Activated naive CD4-positive, alpha-beta T cell treated with anti-CD3 and anti-CD28 coated beads, Interleukin-2, amount 50 U/mL, for 72 hours (primary cell): ENCODE data around the gene NUCKS1. TPM values are rescaled to one million over a fixed set of nuclear protein-coding genes. Genes with fewer than 3 reads are reported as not detected.

Experiments
- ATAC-seq, 2 donors: fragments of 150-1000 bp; cut with Tn5 transposase; 2 replicates each; pipeline ENCODE4 v1.10.0; 2021; ENCODE audit warnings: mild to moderate bottlenecking in 2 of 2, moderate library complexity in 2 of 2
- DNase-seq, 2 donors: peaks; one replicate each; pipeline ENCODE4 v3.0.0; 2021 to 2022; ENCODE audit warnings: low spot score in 2 of 2
- H3K27ac Mint-ChIP-seq, 2 donors: one replicate each; pipeline ENCODE4 v1.8.0; 2022; ENCODE audit warnings: mild to moderate bottlenecking in 2 of 2, mixed read lengths in 2 of 2
- H3K36me3 Mint-ChIP-seq, 2 donors: one replicate each; pipeline ENCODE4 v1.8.0; 2022; ENCODE audit warnings: mixed read lengths in 2 of 2
- H3K9me3 Mint-ChIP-seq, 2 donors: one replicate each; pipeline ENCODE4 v1.8.0; 2022; ENCODE audit warnings: mixed read lengths in 2 of 2
- total RNA-seq, 2 donors: library from RNA; stranded (reverse); gene quantifications; one replicate each; pipeline ENCODE4 v1.2.3, GENCODE V29; 2022

NUCKS1 gene
- total RNA-seq, result 100 to 1,000 TPM in 1 of 2 donors, 10 to 100 TPM in 1; 97.1 to 173 TPM

DNA sequence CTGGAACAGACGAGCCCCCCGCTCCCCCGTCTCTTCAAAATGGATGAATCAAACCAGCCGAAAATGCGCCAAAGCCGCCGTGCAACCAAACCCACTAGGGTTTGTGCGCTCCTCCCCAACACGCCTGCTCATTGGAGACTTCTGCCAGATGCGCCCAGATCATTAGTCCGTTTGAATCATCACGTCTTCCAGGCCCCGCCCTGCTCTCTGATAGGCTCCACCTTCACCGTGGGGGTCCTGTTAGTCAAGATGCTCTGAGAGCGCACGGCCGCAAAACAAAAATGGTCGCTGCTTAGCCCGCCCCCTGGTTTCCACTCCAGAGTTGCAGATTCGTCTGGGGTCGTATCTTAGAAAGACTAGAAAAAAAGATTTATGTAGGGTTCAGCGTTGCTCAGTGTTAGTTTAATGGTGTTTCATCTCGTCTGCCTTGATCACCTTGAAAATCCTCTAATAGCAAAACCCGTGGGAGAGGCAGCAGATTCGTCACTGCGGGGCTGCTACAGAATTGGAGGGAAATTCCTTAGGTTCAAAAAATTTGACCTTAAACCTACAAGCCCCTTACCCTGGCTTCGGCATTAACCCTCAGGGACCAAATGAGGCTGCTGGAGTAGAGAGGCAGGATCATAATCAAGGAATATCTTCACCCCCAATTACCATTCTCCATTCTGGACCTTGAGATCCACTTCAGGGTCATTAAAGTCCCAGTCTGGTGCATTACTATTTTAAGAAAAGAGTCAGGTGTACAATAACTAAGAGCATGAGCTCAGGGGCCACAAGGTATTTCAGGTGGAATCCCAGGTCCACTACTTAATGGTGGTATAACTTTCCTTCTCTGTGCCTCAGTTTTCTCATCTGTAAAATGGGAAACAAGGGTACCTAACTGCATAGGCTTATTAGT, at the start of gene NUCKS1:
TSS of gene NUCKS1 (minus strand) at position 45 of the 898 bp plus-strand sequence. CDS start 209 bp downstream, outside the sequence.
- H3K27ac Mint-ChIP-seq, result peak within 1 kb of the TSS; percentile 96 to 100
- DNase-seq (peak; percentile 94 to 95), ATAC-seq (peak; percentile 76 to 83)
- H3K36me3 Mint-ChIP-seq, result peaks cover 20 to 34% of the 10 kb centered on the region in 2 donors
- no peaks in the 10 kb centered on the region for H3K9me3 Mint-ChIP-seq

GRCh38 chr1:205798577-205798976, 48.6 kb upstream of the NUCKS1 start:
- no peaks in the 10 kb centered on the region for H3K36me3 Mint-ChIP-seq
- DNase-seq, result no peak
- H3K27ac Mint-ChIP-seq, result peak overlapping the region in 1 of 2 donors; percentile 86
- ATAC-seq, result no peak
- no peaks in the 10 kb centered on the region for H3K9me3 Mint-ChIP-seq

DNA sequence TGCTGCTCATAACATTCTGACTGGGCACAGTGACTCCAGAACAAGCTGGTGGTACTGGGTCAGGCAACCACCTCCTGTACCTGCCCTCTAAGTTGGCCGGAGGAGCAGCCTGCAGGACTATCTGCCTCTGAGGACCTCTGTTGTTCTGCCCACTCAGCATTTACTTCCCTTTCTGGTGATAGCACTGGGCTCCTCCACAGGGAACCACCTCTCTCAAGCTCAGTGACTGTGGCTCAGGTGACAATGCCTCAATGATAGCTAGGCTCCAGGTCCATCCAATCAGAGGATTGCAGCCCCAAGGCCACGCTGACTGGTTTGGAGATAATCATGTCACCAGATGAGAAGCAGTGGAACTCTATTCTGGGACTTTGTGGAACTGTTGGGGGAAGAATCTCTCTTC, 47.2 kb upstream of the NUCKS1 start:
- no peak for DNase-seq
- Mint-ChIP-seq H3K27ac (no peak overlapping the region), H3K36me3 (no peaks in the 10 kb centered on the region), H3K9me3 (no peaks in the 10 kb centered on the region)
- no peak for ATAC-seq

- peaks cover 0 to 7% of the 10 kb centered on the region in 2 donors for H3K36me3 Mint-ChIP-seq
- H3K9me3 Mint-ChIP-seq, result no peaks in the 10 kb centered on the region
- no peak for DNase-seq
- H3K27ac Mint-ChIP-seq, result peak overlapping the region in 1 of 2 donors; percentile 51
- ATAC-seq, result no peak
Measured at GRCh38 chr1:205794011-205794730, 44.2 kb upstream of the NUCKS1 start.

- Mint-ChIP-seq H3K9me3 (no peaks in the 10 kb centered on the region), H3K36me3 (peaks cover 0 to 7% of the 10 kb centered on the region in 2 donors), H3K27ac (peak overlapping the region in 1 of 2 donors; percentile 11)
- ATAC-seq (no peak), DNase-seq (no peak)
Measured at GRCh38 chr1:205792961-205793673, 43.1 kb upstream of the NUCKS1 start.

GRCh38 chr1:205792481-205792881, 42.5 kb upstream of the NUCKS1 start:
- no peak overlapping the region for H3K27ac Mint-ChIP-seq
- no peak for DNase-seq
- H3K9me3 Mint-ChIP-seq, result no peaks in the 10 kb centered on the region
- no peak for ATAC-seq
- peaks cover 0 to 7% of the 10 kb centered on the region in 2 donors for H3K36me3 Mint-ChIP-seq

DNA sequence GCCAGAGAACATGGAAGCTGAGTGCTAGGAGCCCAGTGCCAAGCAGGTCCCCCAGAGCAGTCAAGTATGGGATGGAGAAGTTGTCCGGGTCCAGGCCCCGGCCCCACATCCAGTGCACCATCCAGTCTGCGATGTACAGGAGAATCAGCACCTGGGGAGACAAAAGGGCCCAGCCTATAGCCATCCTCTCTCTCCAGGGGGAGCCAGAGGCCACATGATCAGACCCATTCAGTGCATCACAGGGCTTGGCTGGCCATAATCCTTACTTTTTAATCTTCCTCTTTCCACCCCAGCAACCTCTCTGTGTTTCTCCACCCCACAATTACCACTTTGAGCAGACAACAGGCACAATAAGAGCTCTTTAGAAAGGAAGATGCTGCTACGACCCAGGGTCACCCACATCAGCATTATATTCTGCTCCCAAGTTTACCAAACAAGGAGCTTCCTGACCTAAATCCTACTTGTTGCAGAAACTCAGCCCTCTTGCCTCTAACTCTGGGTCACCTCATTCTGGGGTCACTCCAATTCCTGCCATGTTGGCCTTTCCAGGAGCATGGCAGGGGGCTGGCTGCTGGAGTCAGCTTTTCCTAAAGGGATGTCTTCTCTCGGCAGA, 41.7 kb upstream of the NUCKS1 start:
- ATAC-seq, result peak; percentile 87 to 91
- peak in 1 of 2 donors; percentile 49 for DNase-seq
- Mint-ChIP-seq H3K36me3 (peaks cover 0 to 7% of the 10 kb centered on the region in 2 donors), H3K9me3 (no peaks in the 10 kb centered on the region), H3K27ac (no peak overlapping the region)

- no peaks in the 10 kb centered on the region for H3K9me3 Mint-ChIP-seq
- DNase-seq, result no peak
- H3K36me3 Mint-ChIP-seq, result peaks cover 0 to 7% of the 10 kb centered on the region in 2 donors
- ATAC-seq, result no peak
- H3K27ac Mint-ChIP-seq, result peak overlapping the region in 1 of 2 donors; percentile 5
Measured at GRCh38 chr1:205787287-205787916, 37.4 kb upstream of the NUCKS1 start.

DNA sequence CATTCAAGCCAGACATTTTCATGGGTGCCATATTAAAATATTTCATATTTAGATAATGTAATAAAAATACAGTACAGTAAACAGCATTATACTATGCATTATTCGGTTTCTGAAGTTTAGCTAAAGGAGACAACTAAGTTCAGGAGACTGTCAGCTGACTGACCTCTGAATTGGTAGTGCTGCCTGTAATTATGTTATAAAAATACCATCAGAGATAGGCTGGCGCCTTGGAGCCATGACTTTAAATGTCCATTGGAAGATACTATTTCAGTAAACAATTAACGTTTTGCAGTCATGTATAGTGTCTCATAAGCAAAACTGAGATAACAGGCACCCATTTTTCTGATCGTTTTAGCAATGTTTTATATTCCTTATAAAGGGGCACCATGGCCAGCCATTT, 36.6 kb upstream of the NUCKS1 start:
- ATAC-seq, result no peak
- H3K36me3 Mint-ChIP-seq, result peaks cover 0 to 7% of the 10 kb centered on the region in 2 donors
- H3K9me3 Mint-ChIP-seq, result no peaks in the 10 kb centered on the region

GRCh38 chr1:205785446-205785845, 35.5 kb upstream of the NUCKS1 start:
- ATAC-seq, result no peak
- no peaks in the 10 kb centered on the region for H3K9me3 Mint-ChIP-seq
- H3K27ac Mint-ChIP-seq, result no peak overlapping the region

More for the DNA sequence above, 36.6 kb upstream of the NUCKS1 start:
- DNase-seq, result no peak
- no peak overlapping the region for H3K27ac Mint-ChIP-seq

DNA sequence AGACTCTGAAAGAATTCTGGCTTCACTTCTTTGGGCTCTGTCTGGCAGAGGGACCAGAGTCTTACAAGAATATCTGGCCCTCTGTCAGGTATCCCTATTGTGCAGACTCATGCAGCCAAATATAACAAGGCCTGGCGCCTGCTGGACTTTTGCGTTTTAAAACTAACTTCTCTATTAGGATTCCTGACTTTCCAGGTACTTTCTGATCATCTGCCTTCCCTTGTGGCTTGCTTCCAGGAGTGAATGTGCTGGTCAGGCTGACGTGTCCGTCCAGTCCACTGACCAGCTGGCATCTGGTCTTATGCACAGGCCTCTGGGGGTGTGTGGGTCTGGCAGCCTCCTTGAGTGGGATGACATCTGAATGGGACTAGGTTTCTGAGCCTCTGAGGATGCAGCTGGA, 33.9 kb upstream of the NUCKS1 start:
- Mint-ChIP-seq H3K36me3 (no peaks in the 10 kb centered on the region), H3K9me3 (no peaks in the 10 kb centered on the region), H3K27ac (no peak overlapping the region)
- no peak for DNase-seq
- ATAC-seq, result no peak

More at GRCh38 chr1:205785446-205785845, 35.5 kb upstream of the NUCKS1 start:
- DNase-seq, result no peak
- peaks cover 0 to 2% of the 10 kb centered on the region in 2 donors for H3K36me3 Mint-ChIP-seq

GRCh38 chr1:205783433-205783795, 33.4 kb upstream of the NUCKS1 start:
- no peak for ATAC-seq
- DNase-seq, result no peak
- no peaks in the 10 kb centered on the region for H3K36me3 Mint-ChIP-seq
- H3K27ac Mint-ChIP-seq, result no peak overlapping the region
- H3K9me3 Mint-ChIP-seq, result no peaks in the 10 kb centered on the region

DNA sequence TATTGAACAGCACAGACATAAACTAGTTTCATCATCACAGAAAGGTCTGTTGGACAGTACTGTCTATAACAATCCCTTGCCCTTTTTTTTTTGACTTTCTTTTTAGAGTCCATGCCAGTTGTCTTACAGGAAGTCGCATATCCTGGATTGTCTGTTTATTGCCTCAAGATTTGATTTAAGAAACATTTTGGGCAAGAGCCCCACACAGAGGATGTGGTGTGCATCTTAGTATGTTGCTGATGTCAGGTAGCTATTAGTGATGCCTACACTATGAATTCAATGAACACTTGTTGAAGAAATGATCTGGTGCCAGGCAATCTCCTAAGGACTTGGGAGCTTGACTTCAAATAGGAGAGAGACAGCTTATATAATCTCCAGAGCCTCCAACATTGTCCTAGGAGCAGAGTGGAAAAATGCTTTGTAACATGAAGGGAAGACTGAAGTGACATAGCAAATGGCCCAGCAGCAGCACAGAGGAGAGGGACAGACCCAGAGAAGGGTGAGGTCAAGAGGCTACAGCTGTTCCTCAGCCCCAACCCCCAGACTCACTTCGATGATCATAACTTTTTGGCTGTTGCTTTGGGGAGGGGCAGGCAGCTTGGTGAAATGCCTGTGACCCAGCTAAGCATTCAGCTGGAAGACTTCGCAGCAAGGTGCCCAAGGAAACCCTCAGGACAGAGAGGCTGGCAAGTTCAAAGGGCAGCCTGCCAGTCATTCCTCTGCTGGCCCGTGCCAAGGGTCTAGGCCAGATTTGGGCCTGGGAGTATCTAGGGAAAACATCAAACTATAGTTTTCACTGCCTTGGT, 32.8 kb upstream of the NUCKS1 start:
- ATAC-seq, result no peak
- no peaks in the 10 kb centered on the region for H3K9me3 Mint-ChIP-seq
- no peak overlapping the region for H3K27ac Mint-ChIP-seq
- H3K36me3 Mint-ChIP-seq, result no peaks in the 10 kb centered on the region
- DNase-seq, result no peak

DNA sequence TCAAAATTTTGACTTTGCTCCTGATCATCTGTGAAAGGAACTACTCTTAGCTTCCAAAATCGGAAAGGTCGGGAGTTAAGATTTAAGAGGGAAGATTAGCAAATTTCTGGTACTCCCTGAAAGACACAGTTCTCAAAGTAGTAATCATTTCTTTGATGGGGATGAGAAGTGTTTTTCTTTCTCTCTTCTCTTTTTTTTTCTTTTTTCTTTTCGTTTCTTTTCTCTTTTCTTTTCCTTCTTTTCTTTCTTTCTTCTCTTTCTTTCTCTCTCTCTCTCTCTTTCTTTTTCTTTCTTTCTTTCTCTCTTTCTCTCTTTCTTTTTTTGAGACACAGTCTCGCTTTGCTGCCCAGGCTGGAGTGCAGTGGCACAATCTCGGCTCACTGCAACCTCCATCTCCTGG, 30.4 kb upstream of the NUCKS1 start:
- peak overlapping the region in 1 of 2 donors; percentile 74 for H3K27ac Mint-ChIP-seq
- H3K9me3 Mint-ChIP-seq, result no peaks in the 10 kb centered on the region
- ATAC-seq, result no peak
- no peak for DNase-seq
- peaks cover 0 to 3% of the 10 kb centered on the region in 2 donors for H3K36me3 Mint-ChIP-seq

DNA sequence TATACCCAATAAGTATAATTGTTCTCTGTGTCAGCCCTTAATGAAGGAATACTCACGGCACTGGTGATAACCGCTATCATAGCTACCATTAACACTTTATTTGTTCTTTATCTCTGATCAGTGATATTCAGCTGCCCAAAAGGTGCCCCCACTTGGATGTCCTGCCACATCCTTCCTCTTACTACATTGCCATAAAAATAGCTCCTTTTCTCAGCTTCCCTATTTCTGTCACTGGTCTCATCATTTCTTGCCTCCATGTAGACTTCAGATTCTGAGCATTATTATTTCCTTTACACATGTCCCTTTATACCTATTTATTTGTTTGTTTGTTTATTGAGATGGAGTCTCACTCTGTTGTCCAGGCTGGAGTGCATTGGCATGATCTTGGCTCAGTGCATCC, 28.0 kb upstream of the NUCKS1 start:
- DNase-seq, result no peak
- no peak overlapping the region for H3K27ac Mint-ChIP-seq
- no peaks in the 10 kb centered on the region for H3K9me3 Mint-ChIP-seq
- H3K36me3 Mint-ChIP-seq, result peaks cover 7 to 10% of the 10 kb centered on the region in 2 donors
- no peak for ATAC-seq
